ENCODE results near the gene CYP4F22.

CYP4F22 gene

DNA sequence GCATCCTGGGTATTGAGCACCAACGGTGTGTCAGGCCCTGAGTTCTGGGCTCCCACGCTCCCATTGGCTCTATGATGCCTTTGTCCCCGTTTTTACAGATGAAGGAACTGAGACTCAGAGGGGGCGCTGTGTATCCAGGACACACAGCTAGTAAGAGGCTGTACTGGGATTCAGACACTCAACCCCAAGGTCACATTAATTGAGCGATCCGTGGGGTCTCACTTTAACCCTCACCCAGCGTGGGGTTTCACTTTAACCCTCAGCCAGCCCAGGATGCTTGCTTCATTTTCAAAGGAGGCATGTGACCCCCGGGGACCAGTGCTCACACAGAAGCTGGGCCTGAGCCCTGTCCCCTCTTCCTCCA is 42.6 kb downstream of the CYP4F22 start:
- Histone ChIP-seq H3K4me3 (ENCODE audit: low read depth, low read length) (peak overlapping the region; percentile 32), H3K4me1 (no peaks in the 10 kb centered on the region), H3K27me3 (no peaks in the 10 kb centered on the region), H3K9me3 (no peaks in the 10 kb centered on the region), H3K36me3 (no peaks in the 10 kb centered on the region)
- TF ChIP-seq, protein P1, sequence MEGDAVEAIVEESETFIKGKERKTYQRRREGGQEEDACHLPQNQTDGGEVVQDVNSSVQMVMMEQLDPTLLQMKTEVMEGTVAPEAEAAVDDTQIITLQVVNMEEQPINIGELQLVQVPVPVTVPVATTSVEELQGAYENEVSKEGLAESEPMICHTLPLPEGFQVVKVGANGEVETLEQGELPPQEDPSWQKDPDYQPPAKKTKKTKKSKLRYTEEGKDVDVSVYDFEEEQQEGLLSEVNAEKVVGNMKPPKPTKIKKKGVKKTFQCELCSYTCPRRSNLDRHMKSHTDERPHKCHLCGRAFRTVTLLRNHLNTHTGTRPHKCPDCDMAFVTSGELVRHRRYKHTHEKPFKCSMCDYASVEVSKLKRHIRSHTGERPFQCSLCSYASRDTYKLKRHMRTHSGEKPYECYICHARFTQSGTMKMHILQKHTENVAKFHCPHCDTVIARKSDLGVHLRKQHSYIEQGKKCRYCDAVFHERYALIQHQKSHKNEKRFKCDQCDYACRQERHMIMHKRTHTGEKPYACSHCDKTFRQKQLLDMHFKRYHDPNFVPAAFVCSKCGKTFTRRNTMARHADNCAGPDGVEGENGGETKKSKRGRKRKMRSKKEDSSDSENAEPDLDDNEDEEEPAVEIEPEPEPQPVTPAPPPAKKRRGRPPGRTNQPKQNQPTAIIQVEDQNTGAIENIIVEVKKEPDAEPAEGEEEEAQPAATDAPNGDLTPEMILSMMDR (IDR thresholded peaks at IDR 0.05; ENCODE audit: low read depth, low read length) = peak; percentile 14; the same call in 1 of the 2 replicates
- DNase-seq = no peak

DNA sequence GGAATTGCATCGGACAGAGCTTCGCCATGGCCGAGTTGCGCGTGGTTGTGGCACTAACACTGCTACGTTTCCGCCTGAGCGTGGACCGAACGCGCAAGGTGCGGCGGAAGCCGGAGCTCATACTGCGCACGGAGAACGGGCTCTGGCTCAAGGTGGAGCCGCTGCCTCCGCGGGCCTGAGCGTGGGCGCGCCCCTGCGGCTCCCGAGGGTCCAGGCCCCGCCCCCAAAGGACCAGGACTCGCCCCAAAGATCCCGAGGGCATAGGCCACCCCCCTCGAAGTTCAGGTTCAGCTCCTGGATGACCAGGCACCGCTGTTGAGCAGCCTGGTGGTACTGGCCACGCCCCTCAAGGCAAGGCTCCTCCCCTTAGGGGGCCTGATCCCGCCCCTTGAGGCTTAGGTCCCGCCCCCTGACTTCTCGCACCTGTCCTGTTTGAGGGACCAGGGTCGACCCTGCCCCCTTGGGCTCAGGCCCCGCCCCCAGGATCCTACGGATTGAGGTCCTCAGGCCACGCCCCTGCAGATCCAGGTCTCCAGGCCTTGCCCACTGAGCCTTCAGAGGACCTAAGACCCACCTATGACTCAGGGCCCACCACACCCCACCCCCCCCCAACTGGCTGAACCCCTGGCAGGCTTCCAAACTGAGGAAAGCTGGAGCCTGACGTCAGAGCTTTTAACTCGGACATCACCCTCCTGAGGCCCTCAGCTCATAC is 43.1 kb downstream of the CYP4F22 start:
- TF ChIP-seq, protein P1 (IDR thresholded peaks at IDR 0.05; ENCODE audit: low read depth, low read length) = no peak
- Histone ChIP-seq H3K36me3 (no peaks in the 10 kb centered on the region), H3K27me3 (no peaks in the 10 kb centered on the region), H3K4me3 (ENCODE audit: low read depth, low read length) (peak overlapping the region; percentile 32), H3K9me3 (no peaks in the 10 kb centered on the region), H3K4me1 (no peaks in the 10 kb centered on the region)
- peak; percentile 66 for DNase-seq

DNA sequence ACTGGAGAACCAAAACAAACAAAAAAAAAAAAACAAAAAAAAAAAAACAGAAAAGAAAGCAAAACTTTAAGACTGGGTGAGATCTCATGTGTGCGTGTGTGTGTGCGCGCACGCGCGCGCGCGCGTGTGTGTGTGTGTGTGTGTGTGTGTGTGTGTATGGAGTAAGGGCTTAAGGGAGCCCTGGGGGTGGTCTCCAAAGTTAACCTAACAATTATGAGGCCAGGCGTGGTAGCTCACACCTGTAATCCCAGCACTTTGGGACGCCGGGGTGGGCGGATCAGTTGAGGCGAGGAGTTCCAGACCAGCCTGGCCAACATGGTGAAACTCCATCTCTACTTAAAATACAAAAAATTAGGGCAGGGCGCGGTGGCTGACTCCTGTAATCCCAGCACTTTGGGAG is 46.7 kb downstream of the CYP4F22 start:
- Histone ChIP-seq H3K36me3 (no peaks in the 10 kb centered on the region), H3K27me3 (no peaks in the 10 kb centered on the region), H3K9me3 (no peaks in the 10 kb centered on the region), H3K4me1 (no peaks in the 10 kb centered on the region), H3K4me3 (ENCODE audit: low read depth, low read length) (no peak overlapping the region)
- no peak for DNase-seq
- TF ChIP-seq, protein P1 (IDR thresholded peaks at IDR 0.05; ENCODE audit: low read depth, low read length) = no peak

DNA sequence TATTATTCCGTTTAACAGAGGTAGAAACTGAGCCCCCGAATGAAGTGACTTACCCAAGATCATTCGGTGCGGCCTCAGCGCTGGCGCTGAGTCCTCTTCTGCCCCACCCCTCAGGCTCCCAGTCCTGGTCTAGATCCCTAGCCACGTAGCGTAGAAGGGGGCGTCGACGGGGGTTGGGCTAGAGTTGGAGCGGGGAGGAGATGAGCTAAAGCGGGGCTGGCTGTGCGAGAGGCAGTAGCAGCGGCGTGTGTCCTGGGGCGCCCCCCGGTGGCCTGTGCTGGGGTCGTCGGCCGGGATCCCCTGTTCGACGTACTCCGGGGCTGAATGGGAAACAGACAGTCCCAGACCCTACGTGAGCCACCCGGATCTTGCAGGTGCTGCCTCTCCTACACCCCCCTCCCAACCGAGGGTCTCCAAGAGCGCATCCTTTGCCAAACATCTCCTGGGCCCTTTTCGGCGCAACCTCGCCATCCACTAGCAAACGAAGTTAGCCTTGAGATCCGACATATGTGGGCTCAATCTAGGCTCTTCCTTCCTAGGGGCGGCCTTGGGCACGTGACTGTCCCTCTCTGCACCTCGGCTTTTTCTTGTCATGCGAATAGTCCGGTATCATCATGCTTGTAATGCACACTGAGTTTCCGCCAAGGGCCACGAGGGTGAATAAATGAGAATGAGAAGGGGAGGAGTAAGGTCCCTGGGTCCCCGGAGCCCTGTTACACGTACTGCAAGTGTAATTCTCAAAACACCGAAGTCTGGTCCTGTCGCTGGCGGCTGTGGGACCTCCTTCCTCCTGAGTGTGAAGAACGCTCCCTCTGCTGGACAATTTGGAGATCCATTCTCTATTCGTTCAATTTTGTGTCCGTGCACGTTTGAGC is 47.7 kb downstream of the CYP4F22 start:
- H3K36me3 ChIP-seq = no peaks in the 10 kb centered on the region
- H3K4me3 ChIP-seq (ENCODE audit: low read depth, low read length) = peak overlapping the region; percentile 59
- no peaks in the 10 kb centered on the region for H3K27me3 ChIP-seq
- H3K4me1 ChIP-seq = no peaks in the 10 kb centered on the region
- no peaks in the 10 kb centered on the region for H3K9me3 ChIP-seq
- TF ChIP-seq, protein P1 (IDR thresholded peaks at IDR 0.05; ENCODE audit: low read depth, low read length) = peak; percentile 90
- peak; percentile 94 for DNase-seq

DNA sequence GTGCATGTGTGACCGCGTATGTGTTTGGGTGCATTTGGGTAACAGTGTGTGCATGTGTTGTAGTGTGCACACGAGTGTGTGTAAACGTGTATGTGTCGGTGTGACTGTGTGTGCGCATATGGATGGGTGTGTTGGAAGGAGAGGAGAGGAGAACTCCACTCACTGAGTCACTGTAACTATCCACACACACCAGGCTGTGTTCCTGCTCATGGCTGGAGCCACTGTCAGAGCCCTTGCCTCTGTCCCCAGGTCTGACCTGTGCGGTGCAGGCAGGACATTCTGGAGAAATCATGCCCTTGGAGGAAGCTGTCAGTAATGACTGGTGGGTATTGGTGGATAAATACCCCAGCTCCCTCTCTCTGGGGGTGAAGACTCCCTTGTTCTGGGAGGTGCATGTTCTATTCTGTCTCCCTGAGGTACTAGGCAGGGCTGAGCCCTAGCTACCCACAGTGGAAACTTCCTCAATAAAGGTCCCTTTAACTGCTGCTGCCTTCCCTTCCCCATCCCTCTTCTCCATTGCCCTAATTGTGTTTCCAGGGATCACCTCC is 48.4 kb downstream of the CYP4F22 start:
- DNase-seq = no peak
- Histone ChIP-seq H3K36me3 (no peaks in the 10 kb centered on the region), H3K27me3 (no peaks in the 10 kb centered on the region), H3K9me3 (no peaks in the 10 kb centered on the region), H3K4me3 (ENCODE audit: low read depth, low read length) (no peak overlapping the region), H3K4me1 (no peaks in the 10 kb centered on the region)
- TF ChIP-seq, protein P1 (IDR thresholded peaks at IDR 0.05; ENCODE audit: low read depth, low read length) = no peak

Data from BE2C (cell line).